ENCODE results near the gene KCND3. TPM values are rescaled to one million over a fixed set of nuclear protein-coding genes. Genes with fewer than 3 reads are reported as not detected.

The KCND3 gene
- total and polyA plus RNA-seq, 2 experiments from 2014 or later: 0.10 to 0.18 TPM

DNA sequence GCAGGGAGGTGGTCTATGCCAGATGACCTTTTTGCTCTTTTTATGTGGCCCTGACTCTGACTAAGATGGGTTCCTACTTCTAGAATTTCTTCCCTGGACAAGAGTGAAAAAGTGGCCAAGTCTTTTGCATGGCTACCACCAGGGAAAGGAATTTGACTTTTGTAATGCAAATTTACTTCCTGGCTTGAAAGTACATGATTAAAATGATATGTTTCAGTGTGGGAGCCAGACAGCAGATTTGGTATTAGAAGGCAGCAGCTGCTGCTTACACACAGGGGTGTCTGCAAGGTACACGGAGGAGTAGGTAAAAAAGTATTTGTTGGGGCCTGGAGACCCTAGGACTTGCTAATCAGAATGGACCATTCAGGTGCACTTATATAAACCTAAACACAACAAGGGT lies 78.4 kb downstream of the KCND3 start (continued):
- TF ChIP-seq STAT1 (IDR thresholded peaks at IDR 0.05; ENCODE audit: unreplicated experiment) (no peak), JUNB (IDR thresholded peaks at IDR 0.05; ENCODE audit: unreplicated experiment) (no peak), EZH2phosphoT487 (IDR thresholded peaks at IDR 0.05; ENCODE audit: unreplicated experiment) (no peak)
- TF ChIP-seq, protein P1, sequence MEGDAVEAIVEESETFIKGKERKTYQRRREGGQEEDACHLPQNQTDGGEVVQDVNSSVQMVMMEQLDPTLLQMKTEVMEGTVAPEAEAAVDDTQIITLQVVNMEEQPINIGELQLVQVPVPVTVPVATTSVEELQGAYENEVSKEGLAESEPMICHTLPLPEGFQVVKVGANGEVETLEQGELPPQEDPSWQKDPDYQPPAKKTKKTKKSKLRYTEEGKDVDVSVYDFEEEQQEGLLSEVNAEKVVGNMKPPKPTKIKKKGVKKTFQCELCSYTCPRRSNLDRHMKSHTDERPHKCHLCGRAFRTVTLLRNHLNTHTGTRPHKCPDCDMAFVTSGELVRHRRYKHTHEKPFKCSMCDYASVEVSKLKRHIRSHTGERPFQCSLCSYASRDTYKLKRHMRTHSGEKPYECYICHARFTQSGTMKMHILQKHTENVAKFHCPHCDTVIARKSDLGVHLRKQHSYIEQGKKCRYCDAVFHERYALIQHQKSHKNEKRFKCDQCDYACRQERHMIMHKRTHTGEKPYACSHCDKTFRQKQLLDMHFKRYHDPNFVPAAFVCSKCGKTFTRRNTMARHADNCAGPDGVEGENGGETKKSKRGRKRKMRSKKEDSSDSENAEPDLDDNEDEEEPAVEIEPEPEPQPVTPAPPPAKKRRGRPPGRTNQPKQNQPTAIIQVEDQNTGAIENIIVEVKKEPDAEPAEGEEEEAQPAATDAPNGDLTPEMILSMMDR (conservative IDR thresholded peaks at IDR 0.05; ENCODE audit: low read depth in 2 of 2): no peak

DNA sequence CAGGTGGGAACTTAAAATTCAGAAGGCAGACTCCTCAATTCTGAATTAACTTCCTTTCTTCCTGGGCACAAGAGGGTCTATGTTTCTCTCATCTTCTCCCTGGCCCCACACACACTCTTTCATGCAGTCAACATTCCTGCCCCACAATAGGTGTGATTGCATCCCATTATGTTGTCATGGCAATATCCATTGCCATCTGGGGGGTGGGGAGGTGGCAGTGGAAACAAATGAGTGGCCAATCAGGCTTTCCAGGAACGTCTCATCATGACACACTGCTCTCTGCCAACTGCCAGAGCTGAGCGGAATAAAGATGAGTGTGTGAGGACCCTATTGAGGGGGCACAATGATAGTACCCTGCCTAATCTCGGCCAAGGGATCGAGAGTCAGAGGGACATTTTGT lies 80.4 kb downstream of the KCND3 start:
- Histone ChIP-seq H3K4me2 (no peak overlapping the region), H3K79me2 (replicated peaks; ENCODE audit: insufficient read depth) (no peaks in the 10 kb centered on the region), H3K4me3 (no peak overlapping the region), H3K9me2 (ENCODE audit: insufficient read depth) (peaks cover 7% of the 10 kb centered on the region; the same call in 1 of the 2 replicates), H3K27me3 (ENCODE audit: insufficient read depth) (no peaks in the 10 kb centered on the region), H4K20me1 (replicated peaks; ENCODE audit: insufficient read depth) (no peaks in the 10 kb centered on the region), H3F3A (replicated peaks; ENCODE audit: low read depth) (no peaks in the 10 kb centered on the region), H2AFZ (no peak overlapping the region), H3K36me3 (ENCODE audit: insufficient read depth) (no peaks in the 10 kb centered on the region), H3K27ac (ENCODE audit: low read depth) (no peak overlapping the region), H3K4me1 (ENCODE audit: insufficient read depth) (peaks cover 18% of the 10 kb centered on the region)
- Mint-ChIP-seq H3K27ac (no peak overlapping the region; the same call in 1 of the 2 replicates), H3K9me3 (no peaks in the 10 kb centered on the region), H3K4me1 (peaks cover 35% of the 10 kb centered on the region), H3K27me3 (ENCODE audit: insufficient read depth, low read depth, poor library complexity) (peaks cover 5% of the 10 kb centered on the region), H3K36me3 (ENCODE audit: low read depth) (no peaks in the 10 kb centered on the region), H3K4me3 (no peak overlapping the region)
- TF ChIP-seq EZH2 (IDR thresholded peaks at IDR 0.05; ENCODE audit: low read depth, unreplicated experiment): no peak
- TF ChIP-seq, protein P2, sequence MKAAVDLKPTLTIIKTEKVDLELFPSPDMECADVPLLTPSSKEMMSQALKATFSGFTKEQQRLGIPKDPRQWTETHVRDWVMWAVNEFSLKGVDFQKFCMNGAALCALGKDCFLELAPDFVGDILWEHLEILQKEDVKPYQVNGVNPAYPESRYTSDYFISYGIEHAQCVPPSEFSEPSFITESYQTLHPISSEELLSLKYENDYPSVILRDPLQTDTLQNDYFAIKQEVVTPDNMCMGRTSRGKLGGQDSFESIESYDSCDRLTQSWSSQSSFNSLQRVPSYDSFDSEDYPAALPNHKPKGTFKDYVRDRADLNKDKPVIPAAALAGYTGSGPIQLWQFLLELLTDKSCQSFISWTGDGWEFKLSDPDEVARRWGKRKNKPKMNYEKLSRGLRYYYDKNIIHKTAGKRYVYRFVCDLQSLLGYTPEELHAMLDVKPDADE (IDR thresholded peaks at IDR 0.05): no peak
- TF ChIP-seq ZNF114 (CRISPR knock-in tag; IDR thresholded peaks at IDR 0.05): no peak
- TF ChIP-seq, protein P3, sequence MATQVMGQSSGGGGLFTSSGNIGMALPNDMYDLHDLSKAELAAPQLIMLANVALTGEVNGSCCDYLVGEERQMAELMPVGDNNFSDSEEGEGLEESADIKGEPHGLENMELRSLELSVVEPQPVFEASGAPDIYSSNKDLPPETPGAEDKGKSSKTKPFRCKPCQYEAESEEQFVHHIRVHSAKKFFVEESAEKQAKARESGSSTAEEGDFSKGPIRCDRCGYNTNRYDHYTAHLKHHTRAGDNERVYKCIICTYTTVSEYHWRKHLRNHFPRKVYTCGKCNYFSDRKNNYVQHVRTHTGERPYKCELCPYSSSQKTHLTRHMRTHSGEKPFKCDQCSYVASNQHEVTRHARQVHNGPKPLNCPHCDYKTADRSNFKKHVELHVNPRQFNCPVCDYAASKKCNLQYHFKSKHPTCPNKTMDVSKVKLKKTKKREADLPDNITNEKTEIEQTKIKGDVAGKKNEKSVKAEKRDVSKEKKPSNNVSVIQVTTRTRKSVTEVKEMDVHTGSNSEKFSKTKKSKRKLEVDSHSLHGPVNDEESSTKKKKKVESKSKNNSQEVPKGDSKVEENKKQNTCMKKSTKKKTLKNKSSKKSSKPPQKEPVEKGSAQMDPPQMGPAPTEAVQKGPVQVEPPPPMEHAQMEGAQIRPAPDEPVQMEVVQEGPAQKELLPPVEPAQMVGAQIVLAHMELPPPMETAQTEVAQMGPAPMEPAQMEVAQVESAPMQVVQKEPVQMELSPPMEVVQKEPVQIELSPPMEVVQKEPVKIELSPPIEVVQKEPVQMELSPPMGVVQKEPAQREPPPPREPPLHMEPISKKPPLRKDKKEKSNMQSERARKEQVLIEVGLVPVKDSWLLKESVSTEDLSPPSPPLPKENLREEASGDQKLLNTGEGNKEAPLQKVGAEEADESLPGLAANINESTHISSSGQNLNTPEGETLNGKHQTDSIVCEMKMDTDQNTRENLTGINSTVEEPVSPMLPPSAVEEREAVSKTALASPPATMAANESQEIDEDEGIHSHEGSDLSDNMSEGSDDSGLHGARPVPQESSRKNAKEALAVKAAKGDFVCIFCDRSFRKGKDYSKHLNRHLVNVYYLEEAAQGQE (IDR thresholded peaks at IDR 0.05; ENCODE audit: unreplicated experiment): no peak
- no peak for TF ChIP-seq EZH2phosphoT487 (IDR thresholded peaks at IDR 0.05; ENCODE audit: unreplicated experiment)
- ATAC-seq (peak; percentile 69), DNase-seq (ENCODE audit: low spot score) (peak; percentile 63)
